ENCODE results near the gene SHISA6.

SHISA6 gene

GRCh38 chr17:11545696-11546095 is 304.7 kb downstream of the SHISA6 start:
- no peak overlapping the region for H3K4me3 ChIP-seq (ENCODE audit: low read depth, low read length)
- DNase-seq (ENCODE audit: low read depth) = no peak
- no peak for TF ChIP-seq CTCF (IDR thresholded peaks at IDR 0.05; ENCODE audit: control insufficient read depth, extremely low read depth, insufficient read depth)

GRCh38 chr17:11547853-11548252 is 306.8 kb downstream of the SHISA6 start:
- TF ChIP-seq CTCF (IDR thresholded peaks at IDR 0.05; ENCODE audit: control insufficient read depth, extremely low read depth, insufficient read depth) = no peak
- H3K4me3 ChIP-seq (ENCODE audit: low read depth, low read length) = no peak overlapping the region
- DNase-seq (ENCODE audit: low read depth) = no peak

GRCh38 chr17:11548398-11548797 is 307.4 kb downstream of the SHISA6 start:
- no peak overlapping the region for H3K4me3 ChIP-seq (ENCODE audit: low read depth, low read length)
- no peak for DNase-seq (ENCODE audit: low read depth)
- no peak for TF ChIP-seq CTCF (IDR thresholded peaks at IDR 0.05; ENCODE audit: control insufficient read depth, extremely low read depth, insufficient read depth)

GRCh38 chr17:11550431-11550830 is 309.4 kb downstream of the SHISA6 start:
- DNase-seq (ENCODE audit: low read depth) = no peak
- no peak for TF ChIP-seq CTCF (IDR thresholded peaks at IDR 0.05; ENCODE audit: control insufficient read depth, extremely low read depth, insufficient read depth)
- no peak overlapping the region for H3K4me3 ChIP-seq (ENCODE audit: low read depth, low read length)

- TF ChIP-seq CTCF (IDR thresholded peaks at IDR 0.05; ENCODE audit: control insufficient read depth, extremely low read depth, insufficient read depth) = no peak
- no peak for DNase-seq (ENCODE audit: low read depth)
- H3K4me3 ChIP-seq (ENCODE audit: low read depth, low read length) = no peak overlapping the region
Observed at GRCh38 chr17:11551442-11551841, 310.4 kb downstream of the SHISA6 start.

GRCh38 chr17:11553135-11553534 is 312.1 kb downstream of the SHISA6 start:
- no peak overlapping the region for H3K4me3 ChIP-seq (ENCODE audit: low read depth, low read length)
- DNase-seq (ENCODE audit: low read depth) = no peak
- TF ChIP-seq CTCF (IDR thresholded peaks at IDR 0.05; ENCODE audit: control insufficient read depth, extremely low read depth, insufficient read depth) = no peak

GRCh38 chr17:11554042-11554441 is 313.0 kb downstream of the SHISA6 start:
- H3K4me3 ChIP-seq (ENCODE audit: low read depth, low read length) = no peak overlapping the region
- no peak for DNase-seq (ENCODE audit: low read depth)
- no peak for TF ChIP-seq CTCF (IDR thresholded peaks at IDR 0.05; ENCODE audit: control insufficient read depth, extremely low read depth, insufficient read depth)
